ENCODE results near the gene SYMPK. TPM values are rescaled to one million over a fixed set of nuclear protein-coding genes. Genes with fewer than 3 reads are reported as not detected.

Gene SYMPK
- polyA plus RNA-seq, 1 of the 3 experiments (the other 2 are of a cell fraction) = 92.7 TPM

- Histone ChIP-seq H3K4me2 (no peak overlapping the region), H3K27me3 (ENCODE audit: insufficient read depth) (no peaks in the 10 kb centered on the region), H3K9me3 (no peaks in the 10 kb centered on the region), H3K4me1 (ENCODE audit: control insufficient read depth in 1 of 2, insufficient read depth in 2 of 2, low read depth in 1 of 2, low read length in 1 of 2) (peaks cover 21 to 32% of the 10 kb centered on the region in 2 experiments; a peak in 3 of 4 replicates), H3K79me2 (ENCODE audit: insufficient read depth) (peaks cover 73% of the 10 kb centered on the region), H4K20me1 (ENCODE audit: insufficient read depth) (no peaks in the 10 kb centered on the region), H2AFZ (ENCODE audit: low read depth) (no peak overlapping the region), H3K9me2 (no peaks in the 10 kb centered on the region), H3K4me3 (ENCODE audit: low read depth in 2 of 2, low read length in 1 of 2) (no peak overlapping the region), H3F3A (replicated peaks; ENCODE audit: insufficient read depth) (peaks cover 14% of the 10 kb centered on the region), H3K9ac (no peak overlapping the region), H3K36me3 (replicated peaks in 1 of 2; ENCODE audit: control insufficient read depth in 1 of 2, insufficient read depth in 2 of 2, low read length in 1 of 2) (peaks cover 27 to 41% of the 10 kb centered on the region in 2 experiments), H3K27ac (ENCODE audit: low read depth in 2 of 2, low read length in 1 of 2) (no peak overlapping the region)
- ChIA-PET POLR2A (interaction anchor here (0.7 kb wide), 1 partner anchor 16 kb away, joined by 3 read pairs; no protein-coding TSS in a partner anchor), CTCF (interaction anchor here (1.3 to 2.9 kb wide), 3 partner anchors 12 to 31 kb away, joined by 3 to 12 read pairs (median 4); partner anchors contain the start of gene SIX5)
- 95% methylated on average over 15 of the region's 21 CpGs for WGBS (ENCODE audit: low lambda C conversion rate)
- no peak for DNase-seq
- TF ChIP-seq ELF1 (IDR thresholded peaks at IDR 0.05) (no peak), POLR2AphosphoS5 (IDR thresholded peaks at IDR 0.05; ENCODE audit: low read depth, low read length) (no peak), NFIC (IDR thresholded peaks at IDR 0.05; ENCODE audit: borderline replicate concordance) (no peak), RXRA (IDR thresholded peaks at IDR 0.05; ENCODE audit: borderline replicate concordance, low read depth) (no peak), GATA2 (CRISPR knock-in tag; IDR thresholded peaks at IDR 0.05) (no peak), TAF1 (IDR thresholded peaks at IDR 0.05; ENCODE audit: borderline replicate concordance, low read depth, low read length) (no peak), USF2 (IDR thresholded peaks at IDR 0.05; ENCODE audit: borderline replicate concordance, low read depth, low read length) (no peak), TCF12 (IDR thresholded peaks at IDR 0.05) (no peak), IRF3 (IDR thresholded peaks at IDR 0.05; ENCODE audit: low read depth, low read length) (no peak), RCOR1 (IDR thresholded peaks at IDR 0.05; ENCODE audit: low read length) (no peak), REST (IDR thresholded peaks at IDR 0.05; ENCODE audit: low read depth, low read length) (no peak), FOXJ3 (CRISPR knock-in tag; IDR thresholded peaks at IDR 0.05) (no peak), FOSL2 (IDR thresholded peaks at IDR 0.05; ENCODE audit: borderline replicate concordance, low read depth) (no peak), MAX (IDR thresholded peaks at IDR 0.05; ENCODE audit: low read depth) (no peak)
Measured at GRCh38 chr19:45786533-45786894, 76.4 kb downstream of the SYMPK start.

Data from SK-N-SH (cell line).